OCI-LY7 (cell line): ENCODE results near the gene AKAP10. TPM values are rescaled to one million over a fixed set of nuclear protein-coding genes. Genes with fewer than 3 reads are reported as not detected.

ENCODE experiments used
- BruUV-seq: library from RNA; stranded (reverse); fragments of 400-500 nt; replicated peaks from 2 replicates; lab custom pipeline; 2021; lab: Mats Ljungman, UMichigan
- CTCF ChIA-PET: fragments of 300-600 bp; sonication (Branson Sonifier 250); formaldehyde crosslinking; loops from one replicate; lab custom pipeline; 2022; ENCODE audit warnings: antibody characterized with exemption; ENCODE audit not compliant: unreplicated experiment; lab: Charles Lee
- POLR2A ChIA-PET: fragments of 300-600 bp; sonication (Branson Sonifier 250); formaldehyde crosslinking; loops from one replicate; lab custom pipeline; 2022; ENCODE audit warnings: antibody characterized with exemption; lab: Charles Lee
- DNase-seq: peaks from one replicate; pipeline ENCODE4 v3.0.0-alpha.2; 2015; ENCODE audit warnings: low spot score
- H2AFZ ChIP-seq: fragments of 200-600 bp; sonication (generic), shearing (Covaris generic); 2 replicates; pipeline ENCODE4 v1.6.1; 2014; ENCODE audit warnings: mild to moderate bottlenecking, antibody characterized with exemption, low read length, moderate library complexity
- H3K27ac ChIP-seq: fragments of 200-600 bp; sonication (generic); 2 replicates; pipeline ENCODE4 v1.5.1; 2014; ENCODE audit warnings: mixed run types, low read depth, mild to moderate bottlenecking, moderate library complexity, low read length, inconsistent platforms; ENCODE audit not compliant: poor library complexity, severe bottlenecking
- H3K36me3 ChIP-seq: fragments of 200-600 bp; sonication (generic); 2 replicates; pipeline ENCODE4 v1.6.1; 2014; ENCODE audit warnings: mild to moderate bottlenecking, antibody characterized with exemption, low read length, moderate library complexity, mixed read lengths; ENCODE audit not compliant: insufficient read depth
- H3K4me1 ChIP-seq: fragments of 200-600 bp; sonication (generic); 2 replicates; pipeline ENCODE4 v1.5.1; 2014; ENCODE audit warnings: mild to moderate bottlenecking, low read length; ENCODE audit not compliant: insufficient read depth, poor library complexity, severe bottlenecking
- H3K4me2 ChIP-seq: fragments of 200-600 bp; sonication (generic); 2 replicates; pipeline ENCODE4 v1.6.1; 2014; ENCODE audit warnings: mild to moderate bottlenecking, low read length
- H3K4me3 ChIP-seq: fragments of 200-600 bp; sonication (generic); 2 replicates; pipeline ENCODE4 v1.5.1; 2014; ENCODE audit warnings: mild to moderate bottlenecking, low read depth, low read length; ENCODE audit not compliant: poor library complexity, severe bottlenecking
- H3K79me2 ChIP-seq: fragments of 200-600 bp; sonication (generic); 2 replicates; pipeline ENCODE4 v1.6.1; 2016; ENCODE audit warnings: low read depth, mild to moderate bottlenecking, low read length, moderate library complexity, mixed read lengths; ENCODE audit not compliant: insufficient read depth
- H3K9me2 ChIP-seq: fragments of 200-600 bp; sonication (generic); 2 replicates; pipeline ENCODE4 v1.6.1; 2016; ENCODE audit warnings: mild to moderate bottlenecking, low read length, mixed read lengths; ENCODE audit not compliant: insufficient read depth
- H3K9me3 ChIP-seq: fragments of 200-600 bp; sonication (generic); 2 replicates; pipeline ENCODE4 v1.6.1; 2014; ENCODE audit warnings: mild to moderate bottlenecking, mixed run types, low read length, mixed read lengths
- H4K20me1 ChIP-seq: fragments of 200-600 bp; sonication (generic); 2 replicates; pipeline ENCODE4 v1.6.1; 2014; ENCODE audit warnings: mild to moderate bottlenecking, antibody characterized with exemption, low read length, moderate library complexity, mixed read lengths; ENCODE audit not compliant: insufficient read depth
- CTCF ChIP-seq: fragments of 200-600 bp; sonication (generic); conservative IDR thresholded peaks from 2 replicates; pipeline ENCODE4 v1.5.1; 2014; ENCODE audit warnings: mild to moderate bottlenecking, antibody characterized with exemption, low read length, moderate library complexity, mixed read lengths
- EZH2phosphoT487 ChIP-seq: fragments of 200-600 bp; sonication (generic); IDR thresholded peaks from 2 replicates; pipeline ENCODE4 v1.6.1; 2018; ENCODE audit warnings: low read depth, borderline replicate concordance, mild to moderate bottlenecking, mixed run types, antibody characterized with exemption, low read length, moderate library complexity, mixed read lengths
- intact Hi-C: fragments of 100-400 bp; cut with micrococcal nuclease; formaldehyde crosslinking; loops from one replicate; pipeline ENCODE4 v1.10.0; 2022; ENCODE audit not compliant: unreplicated experiment
- total RNA-seq, 2 experiments: library from RNA; depleted of rRNA in 1 of 2; stranded (reverse); fragments of >200 nt in 1 of 2; shearing (Covaris generic) in 1 of 2; gene quantifications; 2 replicates each; pipeline ENCODE4 v1.2.3, GENCODE V29; 2014 to 2022

The AKAP10 gene
- total RNA-seq, 2 experiments from 2014 or later = 20.5 to 35.7 TPM

- CTCF ChIA-PET = no interaction called here
- TF ChIP-seq EZH2phosphoT487 (no peak), CTCF (no peak)
- POLR2A ChIA-PET = no interaction called here
Observed at GRCh38 chr17:19987897-19988296, 10.3 kb upstream of the AKAP10 start.

DNA sequence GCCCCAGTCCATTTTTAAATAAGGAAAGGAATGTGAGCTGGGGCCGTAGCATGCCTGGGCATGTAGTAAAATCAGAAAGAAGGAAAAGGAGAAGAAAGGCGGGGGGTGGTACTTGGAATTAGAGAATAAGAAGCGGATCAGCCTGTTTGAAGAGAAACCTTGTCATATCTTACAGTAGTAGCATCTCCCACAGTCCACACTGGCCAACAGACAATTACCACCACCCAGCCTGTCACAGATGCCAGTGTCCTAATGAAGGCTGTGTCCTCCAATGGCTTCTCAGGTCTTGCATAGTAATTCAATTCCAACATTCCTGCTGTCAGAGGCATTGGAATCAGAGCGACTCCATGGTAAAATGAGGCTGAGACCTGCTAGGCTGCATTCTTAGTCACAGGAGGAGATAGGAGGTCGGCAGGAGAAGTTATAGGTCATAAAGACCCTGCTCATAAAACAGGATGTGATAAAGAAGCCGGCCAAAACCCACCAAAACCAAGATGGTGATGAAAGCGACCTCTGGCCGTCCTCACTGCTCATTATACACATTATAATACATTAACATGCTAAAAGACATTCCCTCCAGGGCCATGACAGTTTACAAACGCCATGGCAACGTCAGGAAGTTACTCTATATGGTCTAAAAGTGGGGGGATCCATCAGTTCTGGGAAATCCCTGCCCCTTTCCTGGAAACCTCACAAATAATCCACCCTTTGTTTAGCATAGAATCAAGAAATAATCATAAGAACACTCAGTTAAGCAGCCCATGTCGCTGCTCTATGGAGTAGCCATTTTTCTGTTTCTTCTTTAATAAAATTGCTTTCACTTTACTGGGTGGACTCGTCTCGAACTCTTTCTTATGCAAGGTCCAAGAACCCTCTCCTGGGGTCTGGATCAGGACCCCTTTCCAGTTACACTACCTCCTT, 9.6 kb upstream of the AKAP10 start:
- Histone ChIP-seq H4K20me1 (no peaks in the 10 kb centered on the region), H3K36me3 (no peaks in the 10 kb centered on the region), H3K27ac (no peak overlapping the region), H3K4me2 (no peak overlapping the region), H3K4me1 (no peaks in the 10 kb centered on the region), H2AFZ (no peak overlapping the region), H3K79me2 (no peaks in the 10 kb centered on the region), H3K9me3 (no peaks in the 10 kb centered on the region), H3K9me2 (no peaks in the 10 kb centered on the region), H3K4me3 (no peak overlapping the region)
- CTCF ChIA-PET = no interaction called here
- no TSS peak for BruUV-seq
- intact Hi-C loops = no loop called here
- TF ChIP-seq EZH2phosphoT487 (no peak), CTCF (no peak)
- POLR2A ChIA-PET = no interaction called here
- no peak for DNase-seq

More at GRCh38 chr17:19987897-19988296, 10.3 kb upstream of the AKAP10 start:
- Histone ChIP-seq H3K79me2 (no peaks in the 10 kb centered on the region), H3K27ac (no peak overlapping the region), H3K9me2 (no peaks in the 10 kb centered on the region), H3K9me3 (no peaks in the 10 kb centered on the region), H2AFZ (no peak overlapping the region), H4K20me1 (no peaks in the 10 kb centered on the region), H3K4me2 (no peak overlapping the region), H3K4me1 (peaks cover under 1% of the 10 kb centered on the region), H3K4me3 (no peak overlapping the region), H3K36me3 (no peaks in the 10 kb centered on the region)
- no peak for DNase-seq
- BruUV-seq = no TSS peak
- intact Hi-C loops = no loop called here
